PC-9 (cell line): Measurements from ENCODE around the gene CFAP92. TPM values are rescaled to one million over a fixed set of nuclear protein-coding genes. Genes with fewer than 3 reads are reported as not detected.
A peak's percentile ranks its signal among the peaks of the same experiment; 100 is the strongest.

Experiments used
- BruUV-seq: library from RNA; stranded (reverse); fragments of 400-500 nt; replicated peaks from 2 replicates; lab custom pipeline; 2021; lab: Mats Ljungman, UMichigan
- CTCF ChIA-PET: fragments of 300-600 bp; sonication (Branson Sonifier 250); formaldehyde crosslinking; loops from one replicate; lab custom pipeline; 2022; ENCODE audit warnings: antibody characterized with exemption; lab: Charles Lee
- POLR2A ChIA-PET: fragments of 300-600 bp; sonication (Branson Sonifier 250); formaldehyde crosslinking; loops from one replicate; lab custom pipeline; 2022; ENCODE audit warnings: antibody characterized with exemption; ENCODE audit not compliant: unreplicated experiment; lab: Charles Lee
- DNase-seq, 2 experiments: peaks; one replicate each; pipeline versions ENCODE4 v3.0.0 to v3.0.0-alpha.2; 2015 to 2022; ENCODE audit warnings: mixed read lengths in 1 of 2
- H2AFZ ChIP-seq: fragments of 200-600 bp; sonication (generic); 2 replicates; pipeline ENCODE4 v1.8.1; 2017; ENCODE audit warnings: antibody characterized with exemption
- H3F3A ChIP-seq: fragments of 200-600 bp; sonication (generic); 2 replicates; pipeline ENCODE4 v1.8.1; 2017; ENCODE audit warnings: antibody characterized with exemption, mild to moderate bottlenecking, low read depth; ENCODE audit not compliant: insufficient read depth
- H3K27ac ChIP-seq: fragments of 200-600 bp; sonication (generic); 2 replicates; pipeline ENCODE4 v1.6.1; 2016; ENCODE audit warnings: mixed run types
- H3K27me3 ChIP-seq: fragments of 200-600 bp; sonication (generic); 2 replicates; pipeline ENCODE4 v1.6.1; 2016; ENCODE audit warnings: low read depth, mixed run types; ENCODE audit not compliant: insufficient read depth
- H3K36me3 ChIP-seq: fragments of 200-600 bp; sonication (generic); 2 replicates; pipeline ENCODE4 v1.6.1; 2016; ENCODE audit warnings: low read depth, mixed run types
- H3K4me1 ChIP-seq: fragments of 200-600 bp; sonication (generic); replicated peaks from 2 replicates; pipeline ENCODE4 v1.6.1; 2016; ENCODE audit warnings: mixed run types; ENCODE audit not compliant: insufficient read depth
- H3K4me2 ChIP-seq: fragments of 200-600 bp; sonication (generic); 2 replicates; pipeline ENCODE4 v1.6.1; 2017; ENCODE audit warnings: mixed run types
- H3K4me3 ChIP-seq: fragments of 200-600 bp; sonication (generic); 2 replicates; pipeline ENCODE4 v1.6.1; 2016; ENCODE audit warnings: mixed run types
- H3K79me2 ChIP-seq: fragments of 200-600 bp; sonication (generic); 2 replicates; pipeline ENCODE4 v1.6.1; 2017; ENCODE audit warnings: low read depth, mixed run types
- H3K9me2 ChIP-seq: fragments of 200-600 bp; sonication (generic); 2 replicates; pipeline ENCODE4 v1.8.1; 2017; ENCODE audit warnings: mild to moderate bottlenecking; ENCODE audit not compliant: insufficient read depth
- H3K9me3 ChIP-seq: fragments of 200-600 bp; sonication (generic); 2 replicates; pipeline ENCODE4 v1.8.1; 2016; ENCODE audit warnings: low read depth; ENCODE audit not compliant: insufficient read depth
- H4K20me1 ChIP-seq: fragments of 200-600 bp; sonication (generic); 2 replicates; pipeline ENCODE4 v1.8.1; 2017; ENCODE audit not compliant: insufficient read depth
- CTCF ChIP-seq: fragments of 200-600 bp; sonication (generic); conservative IDR thresholded peaks from 2 replicates; pipeline ENCODE4 v1.6.1; 2017; ENCODE audit warnings: mixed run types, antibody characterized with exemption, mild to moderate bottlenecking, moderate library complexity
- EZH2 ChIP-seq: fragments of 200-600 bp; sonication (generic); IDR thresholded peaks from 2 replicates; pipeline ENCODE4 v1.8.0; 2017; ENCODE audit warnings: antibody characterized with exemption, low read depth
- intact Hi-C: fragments of 100-400 bp; cut with micrococcal nuclease; formaldehyde crosslinking; loops from one replicate; pipeline ENCODE4 v1.10.0; 2022; ENCODE audit not compliant: unreplicated experiment
- total RNA-seq: library from RNA; stranded (reverse); gene quantifications from 2 replicates; pipeline ENCODE4 v1.2.3, GENCODE V29; 2021

CFAP92 gene
- total RNA-seq, 1 experiment from 2014 or later: 4.3 TPM

- CTCF ChIA-PET: interaction anchor here (1.4 kb wide), 1 partner anchor 199 kb away, joined by 4 read pairs; no protein-coding TSS in a partner anchor
- peak within 1 kb of the TSS; percentile 82 for H3K4me3 ChIP-seq
- intact Hi-C loops: loop anchor here (1.0 to 5.0 kb wide), 5 partner anchors 63 to 229 kb away; partner anchors contain the start of genes RAB7A and RPN1
- DNase-seq: peak; percentile 89 to 99
- peaks cover 8% of the 10 kb centered on the region; the same call in 1 of the 2 replicates for H3F3A ChIP-seq
- peaks cover 6% of the 10 kb centered on the region; the same call in 1 of the 2 replicates for H4K20me1 ChIP-seq
- H3K27me3 ChIP-seq: no peaks in the 10 kb centered on the region
- H3K9me3 ChIP-seq: no peaks in the 10 kb centered on the region
- H3K9me2 ChIP-seq: no peaks in the 10 kb centered on the region
- peak within 1 kb of the TSS; percentile 93 for H2AFZ ChIP-seq
- TF ChIP-seq EZH2: no peak
- no peak for TF ChIP-seq CTCF
- peaks cover 18% of the 10 kb centered on the region for H3K4me1 ChIP-seq
- TSS peak; percentile 73 for BruUV-seq
- H3K36me3 ChIP-seq: peaks cover 5% of the 10 kb centered on the region; the same call in 1 of the 2 replicates
- H3K4me2 ChIP-seq: peak within 1 kb of the TSS; percentile 96
- POLR2A ChIA-PET: interaction anchor here (0.5 to 1.3 kb wide), 9 partner anchors 21 to 811 kb away, joined by 3 to 7 read pairs (median 4); partner anchors contain the start of gene RAB7A
- H3K79me2 ChIP-seq: peaks cover 58% of the 10 kb centered on the region
- peak within 1 kb of the TSS; percentile 86 for H3K27ac ChIP-seq
These were observed 114.5 kb downstream of the CFAP92 start, which contains the start of gene ACAD9 for GRCh38 chr3:128879125-128879969. ACAD9 (plus strand) TSS chr3:128879620; CDS start chr3:128879692, 72 bp downstream.

DNA sequence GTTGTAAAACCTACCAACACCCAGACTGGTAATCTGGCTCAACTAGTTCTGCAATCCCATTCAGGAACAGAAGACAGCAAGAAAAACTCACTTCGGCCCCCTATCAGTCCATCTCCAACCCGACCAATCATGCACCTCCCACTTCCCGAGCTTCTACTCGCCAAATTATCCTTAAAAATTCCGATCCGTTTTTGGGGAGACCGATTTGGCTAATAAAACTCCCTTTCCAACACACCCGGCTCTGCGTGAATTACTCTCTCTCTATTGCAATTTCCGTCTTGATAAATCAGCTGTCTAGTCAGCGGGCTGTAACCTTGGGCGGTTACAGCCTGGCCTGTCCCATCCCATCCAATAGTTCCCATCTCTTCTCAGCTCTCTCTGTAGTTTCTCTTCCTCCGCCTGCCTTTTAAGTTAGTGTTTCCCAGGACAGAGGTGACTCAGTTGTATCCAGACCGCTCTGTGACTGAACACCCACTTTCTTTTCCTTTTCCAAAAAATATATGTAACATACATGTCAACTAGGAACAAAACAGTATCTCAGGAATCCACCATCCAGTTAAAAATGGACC, 115.2 kb downstream of the CFAP92 start:
- H3K36me3 ChIP-seq: peaks cover 5% of the 10 kb centered on the region; the same call in 1 of the 2 replicates
- peak overlapping the region; percentile 96 for H3K4me2 ChIP-seq
- H4K20me1 ChIP-seq: peaks cover under 1% of the 10 kb centered on the region; the same call in 1 of the 2 replicates
- peak; percentile 34 to 46 for DNase-seq
- peak overlapping the region; percentile 92 for H2AFZ ChIP-seq
- peak overlapping the region; percentile 86 for H3K27ac ChIP-seq
- peaks cover 56% of the 10 kb centered on the region for H3K79me2 ChIP-seq
- TSS peak; percentile 78 for BruUV-seq
- H3K4me3 ChIP-seq: peak overlapping the region; percentile 82
- no peak for TF ChIP-seq EZH2
- TF ChIP-seq CTCF: no peak
- intact Hi-C loops: loop anchor here (1.0 to 5.0 kb wide), 5 partner anchors 64 to 228 kb away; partner anchors contain the start of genes RAB7A and RPN1
- CTCF ChIA-PET: interaction anchor here (1.4 kb wide), 1 partner anchor 198 kb away, joined by 4 read pairs; no protein-coding TSS in a partner anchor
- POLR2A ChIA-PET: interaction anchor here (0.5 to 0.7 kb wide), 5 partner anchors 88 to 810 kb away, joined by 3 to 6 read pairs (median 4); partner anchors contain the start of gene RAB7A
- H3K4me1 ChIP-seq: peaks cover 18% of the 10 kb centered on the region
- peaks cover 8% of the 10 kb centered on the region; the same call in 1 of the 2 replicates for H3F3A ChIP-seq
- no peaks in the 10 kb centered on the region for H3K9me2 ChIP-seq
- no peaks in the 10 kb centered on the region for H3K9me3 ChIP-seq
- no peaks in the 10 kb centered on the region for H3K27me3 ChIP-seq

DNA sequence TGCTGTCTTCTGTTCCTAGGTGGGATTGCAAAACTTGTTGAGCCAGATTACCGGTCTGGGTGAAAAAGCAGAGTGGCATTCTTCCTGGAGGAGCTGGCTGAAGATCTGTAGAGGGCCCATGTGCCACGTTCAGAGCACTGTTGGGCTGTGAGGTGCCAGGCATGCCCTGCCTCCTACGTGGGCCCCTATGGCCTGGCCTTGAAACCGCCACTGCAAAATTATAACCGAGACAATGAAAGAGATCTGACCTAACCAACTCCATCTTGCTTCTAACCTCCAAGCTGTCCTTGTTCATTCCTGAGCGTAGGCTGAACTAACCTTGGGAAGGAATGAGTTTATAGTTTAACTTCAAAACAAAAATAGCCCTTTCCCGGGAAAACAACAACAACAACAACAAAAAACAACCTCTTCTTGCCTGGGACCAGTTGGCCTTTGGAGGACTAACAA, 115.8 kb downstream of the CFAP92 start:
- Histone ChIP-seq H3K9me3 (no peaks in the 10 kb centered on the region), H3K79me2 (peaks cover 51% of the 10 kb centered on the region), H3K4me2 (peak overlapping the region; percentile 96), H3K9me2 (no peaks in the 10 kb centered on the region), H3K36me3 (peaks cover 5% of the 10 kb centered on the region; the same call in 1 of the 2 replicates), H3K27me3 (no peaks in the 10 kb centered on the region), H3K4me3 (peak overlapping the region; percentile 82), H3K27ac (peak overlapping the region; percentile 86), H2AFZ (peak overlapping the region; percentile 92; the same call in 1 of the 2 replicates), H4K20me1 (no peaks in the 10 kb centered on the region), H3K4me1 (peaks cover 18% of the 10 kb centered on the region), H3F3A (peaks cover 8% of the 10 kb centered on the region; the same call in 1 of the 2 replicates)
- intact Hi-C loops: loop anchor here (2.0 to 5.0 kb wide), 3 partner anchors 64 to 151 kb away; partner anchors contain the start of gene RAB7A
- TF ChIP-seq CTCF: no peak
- TF ChIP-seq EZH2: no peak
- no peak for DNase-seq
- no TSS peak for BruUV-seq
- POLR2A ChIA-PET: no interaction called here
- CTCF ChIA-PET: interaction anchor here (1.2 to 1.4 kb wide), 2 partner anchors 197 to 198 kb away, joined by 3 to 4 read pairs; no protein-coding TSS in a partner anchor
